Loucy (cell line): Measurements from ENCODE around the gene GMPR2.
A peak's percentile ranks its signal among the peaks of the same experiment; 100 is the strongest.

ENCODE experiments used
- CTCF ChIP-seq: fragments of 200-600 bp; sonication (generic); conservative IDR thresholded peaks from 2 replicates; pipeline ENCODE4 v1.5.1; 2014; ENCODE audit warnings: mild to moderate bottlenecking, antibody characterized with exemption, low read length
- EZH2phosphoT487 ChIP-seq: fragments of 200-600 bp; IDR thresholded peaks from 2 replicates; pipeline ENCODE4 v1.6.1; 2018; ENCODE audit warnings: antibody characterized with exemption, mild to moderate bottlenecking, moderate library complexity, borderline replicate concordance

- peak; percentile 74 for TF ChIP-seq CTCF
- TF ChIP-seq EZH2phosphoT487, result no peak
These were observed 46.8 kb downstream of the GMPR2 start for GRCh38 chr14:24279301-24280186.
